ENCODE measurements around the gene TMIGD1.

Gene TMIGD1

DNA sequence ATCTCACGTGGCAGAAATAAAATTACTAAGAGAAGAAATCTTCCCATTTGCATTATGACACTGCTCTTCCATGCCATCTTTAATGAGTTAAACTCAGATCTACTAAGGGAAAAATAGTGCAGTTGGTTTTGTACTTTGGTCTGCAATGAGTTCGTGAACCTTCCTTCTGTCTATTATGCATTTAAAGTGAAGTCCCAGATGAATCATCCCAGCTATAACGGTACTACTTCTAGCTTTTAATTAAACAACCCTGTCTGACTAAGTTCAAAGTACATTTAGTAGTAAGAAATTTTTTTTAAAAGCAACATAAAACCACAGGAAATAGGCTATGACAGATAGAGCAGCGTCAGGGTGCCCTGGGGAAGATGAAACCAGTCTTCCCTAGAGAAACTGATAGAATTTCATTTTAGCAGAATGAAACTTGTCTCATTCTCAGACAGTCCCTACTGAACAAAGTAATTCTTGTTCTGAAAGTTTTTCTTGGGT lies 1.8 kb downstream of the TMIGD1 start:
- Histone ChIP-seq H3K4me3 (no peak overlapping the region), H3K27ac (no peak overlapping the region)
- TF ChIP-seq, protein P1, sequence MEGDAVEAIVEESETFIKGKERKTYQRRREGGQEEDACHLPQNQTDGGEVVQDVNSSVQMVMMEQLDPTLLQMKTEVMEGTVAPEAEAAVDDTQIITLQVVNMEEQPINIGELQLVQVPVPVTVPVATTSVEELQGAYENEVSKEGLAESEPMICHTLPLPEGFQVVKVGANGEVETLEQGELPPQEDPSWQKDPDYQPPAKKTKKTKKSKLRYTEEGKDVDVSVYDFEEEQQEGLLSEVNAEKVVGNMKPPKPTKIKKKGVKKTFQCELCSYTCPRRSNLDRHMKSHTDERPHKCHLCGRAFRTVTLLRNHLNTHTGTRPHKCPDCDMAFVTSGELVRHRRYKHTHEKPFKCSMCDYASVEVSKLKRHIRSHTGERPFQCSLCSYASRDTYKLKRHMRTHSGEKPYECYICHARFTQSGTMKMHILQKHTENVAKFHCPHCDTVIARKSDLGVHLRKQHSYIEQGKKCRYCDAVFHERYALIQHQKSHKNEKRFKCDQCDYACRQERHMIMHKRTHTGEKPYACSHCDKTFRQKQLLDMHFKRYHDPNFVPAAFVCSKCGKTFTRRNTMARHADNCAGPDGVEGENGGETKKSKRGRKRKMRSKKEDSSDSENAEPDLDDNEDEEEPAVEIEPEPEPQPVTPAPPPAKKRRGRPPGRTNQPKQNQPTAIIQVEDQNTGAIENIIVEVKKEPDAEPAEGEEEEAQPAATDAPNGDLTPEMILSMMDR (IDR thresholded peaks at IDR 0.05) = no peak
- no peak for DNase-seq (ENCODE audit: low spot score)

GRCh38 chr17:30326809-30327208 lies 7.0 kb downstream of the TMIGD1 start:
- Histone ChIP-seq H3K4me3 (no peak overlapping the region), H3K27ac (no peak overlapping the region)
- TF ChIP-seq, protein P1 (IDR thresholded peaks at IDR 0.05) = no peak
- DNase-seq (ENCODE audit: low spot score) = no peak

DNA sequence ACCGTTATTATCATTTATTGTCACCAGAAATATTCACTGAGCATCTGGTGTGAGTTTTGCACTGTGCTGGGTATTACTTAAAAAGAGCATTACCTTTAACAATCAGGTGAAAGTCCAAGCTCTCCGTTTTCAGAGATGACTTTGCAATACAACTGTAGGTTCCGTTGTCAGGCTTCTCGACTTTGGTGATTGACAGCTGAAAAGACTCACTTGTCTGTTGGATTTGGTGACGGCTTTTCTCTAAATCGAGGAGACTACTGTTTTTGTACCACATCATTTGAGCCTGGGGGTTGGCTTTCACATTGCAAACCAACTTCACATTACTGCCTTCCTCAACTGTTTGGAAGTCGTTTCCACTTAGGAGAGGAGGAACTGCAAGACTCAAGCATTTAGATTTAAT lies 9.1 kb downstream of the TMIGD1 start:
- TF ChIP-seq, protein P1 (IDR thresholded peaks at IDR 0.05) = no peak
- no peak overlapping the region for H3K27ac ChIP-seq
- H3K4me3 ChIP-seq = no peak overlapping the region
- DNase-seq (ENCODE audit: low spot score) = no peak

- no peak overlapping the region for H3K27ac ChIP-seq
- TF ChIP-seq, protein P1 (IDR thresholded peaks at IDR 0.05) = no peak
- no peak for DNase-seq (ENCODE audit: low spot score)
- H3K4me3 ChIP-seq = no peak overlapping the region
These were observed 9.9 kb downstream of the TMIGD1 start for GRCh38 chr17:30323895-30324319.

- Histone ChIP-seq H3K4me3 (no peak overlapping the region), H3K27ac (no peak overlapping the region)
- no peak for DNase-seq (ENCODE audit: low spot score)
- TF ChIP-seq, protein P1 (IDR thresholded peaks at IDR 0.05) = no peak
These were observed 10.5 kb downstream of the TMIGD1 start for GRCh38 chr17:30323262-30323894.

GRCh38 chr17:30321314-30321713 lies 12.5 kb downstream of the TMIGD1 start:
- Histone ChIP-seq H3K27ac (no peak overlapping the region), H3K4me3 (no peak overlapping the region)
- no peak for DNase-seq (ENCODE audit: low spot score)
- TF ChIP-seq, protein P1 (IDR thresholded peaks at IDR 0.05) = no peak

DNA sequence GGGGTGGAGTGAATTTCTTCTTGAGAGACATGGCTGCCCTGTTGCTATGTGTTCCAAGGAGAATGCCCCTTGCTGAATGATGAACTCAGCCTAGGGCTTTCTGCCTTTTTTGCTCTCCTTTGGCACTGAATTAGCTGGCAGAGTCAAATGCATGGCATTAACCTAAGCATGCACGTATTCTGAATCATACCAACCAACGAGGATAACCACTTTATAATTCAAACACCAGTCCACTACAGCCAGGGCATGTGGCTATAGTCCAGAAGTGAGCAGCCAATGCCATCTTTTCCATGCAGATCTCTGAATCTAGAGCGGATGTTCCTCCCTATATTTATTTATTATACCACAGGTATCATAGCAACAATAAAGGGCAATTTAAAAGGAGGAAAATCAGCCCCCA lies 15.7 kb downstream of the TMIGD1 start:
- TF ChIP-seq, protein P1 (IDR thresholded peaks at IDR 0.05) = no peak
- no peak overlapping the region for H3K4me3 ChIP-seq
- H3K27ac ChIP-seq = no peak overlapping the region
- no peak for DNase-seq (ENCODE audit: low spot score)
